8988T (cell line): Measurements from ENCODE around the gene HOXD12.

Source experiments
- DNase-seq: peaks from one replicate; pipeline ENCODE4 v3.0.0; 2011

HOXD12 gene

GRCh38 chr2:176081376-176081836 is 18.2 kb upstream of the HOXD12 start:
- no peak for DNase-seq

- peak; percentile 26 for DNase-seq
Measured at GRCh38 chr2:176081837-176082524, 17.6 kb upstream of the HOXD12 start.

GRCh38 chr2:176082525-176082823 is 17.1 kb upstream of the HOXD12 start:
- no peak for DNase-seq

GRCh38 chr2:176082824-176083751 is 16.5 kb upstream of the HOXD12 start:
- no peak for DNase-seq

DNA sequence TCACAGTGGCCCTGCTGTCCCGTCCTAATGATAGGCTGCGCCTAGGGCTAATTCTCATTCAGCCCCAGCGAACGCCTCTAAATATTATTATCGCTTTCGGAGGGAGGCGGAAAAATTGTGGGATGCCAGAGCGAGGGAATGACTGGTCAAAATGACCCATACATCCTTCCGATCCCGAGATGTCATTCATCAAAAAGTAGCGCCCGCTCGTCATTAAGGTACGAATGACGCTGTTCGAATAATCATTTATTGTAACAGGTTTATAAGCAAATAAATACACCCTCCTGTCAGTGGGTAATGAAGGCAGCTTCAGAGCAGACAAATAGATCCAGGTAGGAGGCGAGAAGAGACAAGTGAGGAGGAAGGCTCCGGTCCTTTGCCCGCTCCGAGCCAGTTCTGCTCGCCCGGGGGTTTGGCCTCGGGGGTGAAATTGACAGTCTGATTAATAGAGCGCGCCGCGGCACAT is 15.8 kb upstream of the HOXD12 start, which contains the start of gene EVX2:
Gene EVX2, minus strand, starts transcription at position 167 of the 466 bp plus-strand sequence. CDS start 186 bp downstream, outside the sequence.
- no peak for DNase-seq

- no peak for DNase-seq
Measured at GRCh38 chr2:176084611-176085119, 14.9 kb upstream of the HOXD12 start.

GRCh38 chr2:176085120-176085788 is 14.3 kb upstream of the HOXD12 start:
- DNase-seq = no peak

DNA sequence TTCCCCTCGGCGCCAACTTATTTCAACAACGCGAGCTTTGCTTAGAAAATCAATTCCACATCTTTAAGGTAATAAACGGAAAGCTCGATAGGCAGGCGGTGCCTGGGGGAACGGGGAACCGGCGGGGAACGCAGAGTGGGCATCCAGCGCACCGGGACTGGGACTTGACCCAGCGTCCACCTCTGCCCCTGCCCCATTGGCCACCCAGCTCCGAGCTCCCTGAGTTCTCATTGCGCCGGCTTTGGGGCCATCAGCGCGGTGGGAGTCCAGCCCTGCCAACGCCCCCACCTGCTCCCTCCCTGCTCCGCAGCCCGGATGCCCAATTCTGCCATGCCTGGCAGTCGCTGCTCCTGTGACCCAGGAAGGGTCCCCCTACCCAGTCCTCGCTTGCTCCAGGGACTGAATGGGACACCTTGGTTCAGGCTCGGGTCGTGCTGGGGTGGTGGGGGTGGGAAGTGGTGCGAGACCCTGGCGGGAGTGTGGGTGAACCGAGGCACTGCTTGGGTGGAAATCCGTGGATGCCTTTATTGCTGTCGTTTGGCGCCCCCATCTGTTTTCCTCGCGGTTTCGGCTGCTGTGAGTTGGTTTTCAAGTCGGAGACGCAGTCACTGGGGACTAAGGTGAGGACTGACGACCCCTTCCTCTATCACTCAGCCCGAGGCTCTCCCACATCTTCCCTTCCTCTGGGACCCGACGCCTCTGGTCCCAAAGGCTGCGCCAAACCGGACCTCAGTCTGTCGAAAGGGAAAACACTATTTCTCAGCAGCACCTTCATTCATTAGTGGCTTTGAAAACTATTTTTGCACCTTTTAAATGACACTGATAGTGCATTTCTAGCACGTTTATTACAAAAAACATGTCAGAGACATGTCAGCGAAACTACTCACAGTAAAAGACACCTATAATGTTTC is 13.5 kb upstream of the HOXD12 start:
- DNase-seq = peak; percentile 84

- no peak for DNase-seq
Measured at GRCh38 chr2:176087330-176088047, 12.1 kb upstream of the HOXD12 start.

DNA sequence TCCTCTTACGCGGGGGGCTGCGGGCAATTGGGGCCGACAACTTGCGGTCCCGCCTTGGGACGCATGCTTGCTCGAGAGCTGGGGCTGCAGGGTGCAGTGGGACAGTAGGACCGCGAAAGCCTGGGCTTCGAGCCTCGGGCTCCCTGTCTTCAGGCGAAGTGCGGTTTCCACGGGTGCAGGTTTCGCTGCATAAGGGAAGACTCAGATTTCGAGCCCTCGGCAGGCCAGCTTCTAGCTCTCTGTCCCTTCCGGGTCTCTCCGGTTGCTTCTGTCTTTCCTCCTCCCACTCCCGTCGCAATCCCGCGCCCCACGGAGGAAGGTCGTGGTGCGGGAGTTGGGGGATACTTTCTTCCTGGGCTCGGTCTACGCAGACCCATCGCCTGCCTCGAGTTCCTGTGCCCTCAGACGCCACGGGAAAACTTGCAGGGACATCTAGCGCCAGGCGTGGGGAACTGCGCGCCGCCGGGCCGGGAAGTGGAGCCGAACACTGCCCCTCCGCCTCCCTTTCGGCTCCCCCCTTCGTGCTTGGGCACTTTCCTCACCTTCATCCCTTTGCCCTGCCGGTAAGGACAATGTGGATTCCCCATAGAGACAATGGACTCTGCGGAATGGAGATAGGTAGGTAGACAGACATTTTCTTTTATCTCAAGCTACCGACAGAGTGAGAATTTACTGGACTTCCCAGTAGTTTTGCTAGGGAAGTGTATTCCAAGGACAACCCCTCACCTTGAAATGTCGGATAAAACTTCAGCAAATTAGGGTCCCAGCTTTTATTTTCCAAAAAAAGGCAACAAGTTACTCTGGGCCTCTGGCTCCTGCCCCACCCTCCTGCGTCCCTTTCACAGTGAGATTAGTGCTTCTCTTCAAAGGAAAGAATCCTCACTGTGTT is 11.3 kb upstream of the HOXD12 start:
- peak; percentile 94 for DNase-seq

DNA sequence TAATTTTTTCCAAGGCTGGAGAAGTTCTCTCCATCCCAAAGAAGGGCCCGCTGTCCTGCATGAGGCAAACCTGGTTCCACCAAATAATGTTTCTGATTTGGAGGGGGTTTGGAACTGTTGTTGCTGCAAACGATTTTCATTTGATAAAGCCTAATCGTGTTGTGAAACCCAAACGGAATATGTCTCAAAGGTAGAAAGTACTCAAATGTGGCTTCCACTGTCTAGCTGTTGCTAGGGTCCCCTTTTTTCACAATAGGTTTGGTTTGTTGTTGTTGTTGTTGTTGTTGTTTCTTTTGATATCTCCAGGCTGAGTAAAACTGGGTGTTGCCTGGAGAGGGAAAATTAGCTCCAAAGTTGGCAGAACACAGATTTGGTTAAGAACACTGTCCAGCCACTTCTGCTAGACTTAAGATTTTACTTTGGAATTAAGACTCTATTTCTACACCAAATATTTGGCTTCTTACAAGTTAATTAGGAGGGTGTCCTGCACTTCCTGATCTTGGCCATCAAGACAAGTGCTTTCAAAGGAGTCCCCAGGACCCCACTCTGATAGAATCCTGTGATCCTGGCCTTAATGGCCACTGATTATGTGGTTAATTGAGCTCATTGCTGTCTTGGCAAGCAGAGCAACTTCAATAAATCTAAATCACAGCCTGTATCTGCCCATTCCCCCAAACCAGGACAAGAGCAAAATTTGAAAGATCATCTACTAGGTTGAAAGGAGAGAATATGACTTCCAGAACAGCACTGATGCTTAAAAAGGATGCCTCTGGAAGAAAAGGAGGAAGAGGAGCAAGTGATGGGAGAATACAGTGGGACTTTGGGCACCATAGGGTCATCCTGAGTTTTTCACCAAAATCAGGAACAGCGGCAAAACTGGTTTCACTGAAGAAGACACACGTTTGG is 10.4 kb upstream of the HOXD12 start:
- DNase-seq = no peak

GRCh38 chr2:176089843-176090395 is 9.7 kb upstream of the HOXD12 start:
- peak; percentile 24 for DNase-seq

DNA sequence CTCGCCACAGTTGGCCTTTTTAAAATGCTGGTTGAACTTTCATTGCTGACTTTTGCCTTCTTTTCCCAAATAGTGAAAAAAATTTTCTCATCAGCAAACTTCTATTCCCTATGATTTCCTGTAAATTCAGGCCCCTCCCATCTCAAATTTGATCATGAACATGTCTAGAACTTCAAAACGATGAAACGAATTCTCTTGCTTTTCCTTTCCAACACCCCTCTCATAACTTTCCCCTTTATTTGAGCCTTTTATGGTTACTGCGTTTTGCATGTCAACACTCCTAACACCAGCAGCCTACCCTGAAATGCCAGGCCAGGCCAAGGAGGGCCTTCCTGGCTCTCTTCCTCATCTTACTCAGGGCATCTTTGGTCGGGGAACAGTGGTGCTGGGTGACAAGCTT is 8.7 kb upstream of the HOXD12 start:
- DNase-seq = no peak

- DNase-seq = no peak
Measured at GRCh38 chr2:176091329-176092258, 8.0 kb upstream of the HOXD12 start.

DNA sequence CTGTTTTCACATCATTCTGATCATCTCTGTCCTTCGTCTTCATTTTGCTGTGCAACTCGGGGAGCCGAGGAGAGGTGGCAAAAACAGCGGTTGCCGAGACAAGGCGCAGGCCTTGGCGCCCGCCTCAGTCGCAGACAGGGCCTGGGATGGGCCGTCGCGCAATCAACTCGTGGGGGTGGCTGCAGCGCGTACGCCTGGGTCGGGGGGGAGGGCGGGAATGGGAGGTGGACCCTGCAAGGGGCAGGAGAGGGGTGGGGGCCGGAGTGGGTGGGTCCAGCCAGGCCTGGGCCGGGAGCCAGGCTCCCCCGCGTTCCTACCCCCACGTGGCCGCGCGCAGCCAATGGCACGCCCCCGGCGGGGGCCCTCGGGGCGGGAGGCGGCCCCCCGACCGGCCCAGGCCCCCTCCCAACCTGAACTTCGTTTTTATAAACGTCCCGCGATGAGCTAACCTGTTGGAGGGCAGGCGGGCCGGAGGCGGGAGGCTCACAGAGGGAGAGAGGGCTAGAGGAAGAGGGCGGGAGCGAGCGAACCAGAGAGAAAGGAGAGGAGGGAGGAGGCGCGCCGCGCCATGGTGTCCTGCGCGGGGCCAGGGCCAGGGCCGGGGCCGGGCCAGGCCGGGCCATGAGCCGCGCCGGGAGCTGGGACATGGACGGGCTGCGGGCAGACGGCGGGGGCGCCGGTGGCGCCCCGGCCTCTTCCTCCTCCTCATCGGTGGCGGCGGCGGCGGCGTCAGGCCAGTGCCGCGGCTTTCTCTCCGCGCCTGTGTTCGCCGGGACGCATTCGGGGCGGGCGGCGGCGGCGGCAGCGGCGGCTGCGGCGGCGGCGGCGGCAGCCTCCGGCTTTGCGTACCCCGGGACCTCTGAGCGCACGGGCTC is 7.1 kb upstream of the HOXD12 start, which contains the start of gene HOXD13:
Gene HOXD13, plus strand, starts transcription at position 452 of the 875 bp plus-strand sequence. Its CDS starts 170 bp downstream, at position 622.
- no peak for DNase-seq

- DNase-seq = no peak
Measured at GRCh38 chr2:176093145-176093897, 6.3 kb upstream of the HOXD12 start.
